Transverse colon (tissue), 4 donors: Measurements from ENCODE around the gene HNRNPF.

ENCODE experiments used
- EP300 ChIP-seq: sonication (generic); formaldehyde crosslinking; IDR thresholded peaks from one replicate; pipeline ENCODE4 v1.6.1; 2017; ENCODE audit warnings: antibody characterized with exemption, low read depth
- POLR2A ChIP-seq: fragments of 450-650 bp; IDR thresholded peaks from one replicate; pipeline ENCODE4 v1.6.1; 2016; ENCODE audit warnings: antibody characterized with exemption, mild to moderate bottlenecking, moderate library complexity
- POLR2AphosphoS5 ChIP-seq, 3 donors: sonication (generic); formaldehyde crosslinking; IDR thresholded peaks; one replicate each; pipeline ENCODE4 v1.6.1; 2016; ENCODE audit warnings: antibody characterized with exemption in 3 of 3
- TF ChIP-seq, protein P1 (sequence below), 5 experiments: fragments of 200-600 bp in 3 of 5; fragments of 450-650 bp in 2 of 5; sonication (generic) in 3 of 5; IDR thresholded peaks; 1 replicate in 2 of 5; 2 replicates in 3 of 5; pipeline ENCODE4 v1.5.1; 2016 to 2017; ENCODE audit warnings: antibody characterized with exemption in 5 of 5, inconsistent platforms in 3 of 5, mild to moderate bottlenecking in 2 of 5, moderate library complexity in 1 of 5

GRCh38 chr10:43342279-43343125, 66.5 kb downstream of the HNRNPF start:
- TF ChIP-seq, protein P1, sequence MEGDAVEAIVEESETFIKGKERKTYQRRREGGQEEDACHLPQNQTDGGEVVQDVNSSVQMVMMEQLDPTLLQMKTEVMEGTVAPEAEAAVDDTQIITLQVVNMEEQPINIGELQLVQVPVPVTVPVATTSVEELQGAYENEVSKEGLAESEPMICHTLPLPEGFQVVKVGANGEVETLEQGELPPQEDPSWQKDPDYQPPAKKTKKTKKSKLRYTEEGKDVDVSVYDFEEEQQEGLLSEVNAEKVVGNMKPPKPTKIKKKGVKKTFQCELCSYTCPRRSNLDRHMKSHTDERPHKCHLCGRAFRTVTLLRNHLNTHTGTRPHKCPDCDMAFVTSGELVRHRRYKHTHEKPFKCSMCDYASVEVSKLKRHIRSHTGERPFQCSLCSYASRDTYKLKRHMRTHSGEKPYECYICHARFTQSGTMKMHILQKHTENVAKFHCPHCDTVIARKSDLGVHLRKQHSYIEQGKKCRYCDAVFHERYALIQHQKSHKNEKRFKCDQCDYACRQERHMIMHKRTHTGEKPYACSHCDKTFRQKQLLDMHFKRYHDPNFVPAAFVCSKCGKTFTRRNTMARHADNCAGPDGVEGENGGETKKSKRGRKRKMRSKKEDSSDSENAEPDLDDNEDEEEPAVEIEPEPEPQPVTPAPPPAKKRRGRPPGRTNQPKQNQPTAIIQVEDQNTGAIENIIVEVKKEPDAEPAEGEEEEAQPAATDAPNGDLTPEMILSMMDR (IDR thresholded peaks at IDR 0.05): no peak
- no peak for TF ChIP-seq EP300
- no peak for TF ChIP-seq POLR2A
- no peak for TF ChIP-seq POLR2AphosphoS5 (IDR thresholded peaks at IDR 0.05)
